HG03378 (cell line): ENCODE measurements around the gene DAPK2.

Experiments
- ATAC-seq: cut with Tn5 transposase; IDR thresholded peaks from one replicate; pipeline ENCODE4 v1.9.1; 2021; ENCODE audit warnings: mild to moderate bottlenecking, moderate library complexity; ENCODE audit not compliant: unreplicated experiment

The DAPK2 gene

GRCh38 chr15:63945007-63945788, 101.1 kb downstream of the DAPK2 start:
- no peak for ATAC-seq

GRCh38 chr15:63944681-63944955, 101.7 kb downstream of the DAPK2 start:
- no peak for ATAC-seq

- ATAC-seq, result no peak
Measured at GRCh38 chr15:63943829-63944680, 102.2 kb downstream of the DAPK2 start.

GRCh38 chr15:63942486-63943365, 103.6 kb downstream of the DAPK2 start:
- ATAC-seq, result no peak

- no peak for ATAC-seq
Measured at GRCh38 chr15:63941698-63942465, 104.4 kb downstream of the DAPK2 start.

- ATAC-seq, result no peak
Measured at GRCh38 chr15:63940966-63941620, 105.2 kb downstream of the DAPK2 start.

- no peak for ATAC-seq
Measured at GRCh38 chr15:63939531-63940130, 106.7 kb downstream of the DAPK2 start.

- no peak for ATAC-seq
Measured at GRCh38 chr15:63938486-63939061, 107.7 kb downstream of the DAPK2 start.

- no peak for ATAC-seq
Measured at GRCh38 chr15:63933522-63933921, 112.8 kb downstream of the DAPK2 start.

GRCh38 chr15:63931556-63931955, 114.7 kb downstream of the DAPK2 start:
- ATAC-seq, result no peak

GRCh38 chr15:63930034-63930433, 116.3 kb downstream of the DAPK2 start:
- ATAC-seq, result no peak

GRCh38 chr15:63928185-63928842, 118.0 kb downstream of the DAPK2 start:
- ATAC-seq, result no peak

- no peak for ATAC-seq
Measured at GRCh38 chr15:63923993-63924950, 122.0 kb downstream of the DAPK2 start.

- no peak for ATAC-seq
Measured at GRCh38 chr15:63922916-63923315, 123.4 kb downstream of the DAPK2 start.

- no peak for ATAC-seq
Measured at GRCh38 chr15:63922261-63922904, 123.9 kb downstream of the DAPK2 start.

- no peak for ATAC-seq
Measured at GRCh38 chr15:63920504-63921175, 125.6 kb downstream of the DAPK2 start.
